ENCODE data around the gene TRUB2. TPM values are rescaled to one million over a fixed set of nuclear protein-coding genes. Genes with fewer than 3 reads are reported as not detected.

Gene TRUB2
- total RNA-seq, 1 experiment from 2014 or later, result 8.4 TPM

DNA sequence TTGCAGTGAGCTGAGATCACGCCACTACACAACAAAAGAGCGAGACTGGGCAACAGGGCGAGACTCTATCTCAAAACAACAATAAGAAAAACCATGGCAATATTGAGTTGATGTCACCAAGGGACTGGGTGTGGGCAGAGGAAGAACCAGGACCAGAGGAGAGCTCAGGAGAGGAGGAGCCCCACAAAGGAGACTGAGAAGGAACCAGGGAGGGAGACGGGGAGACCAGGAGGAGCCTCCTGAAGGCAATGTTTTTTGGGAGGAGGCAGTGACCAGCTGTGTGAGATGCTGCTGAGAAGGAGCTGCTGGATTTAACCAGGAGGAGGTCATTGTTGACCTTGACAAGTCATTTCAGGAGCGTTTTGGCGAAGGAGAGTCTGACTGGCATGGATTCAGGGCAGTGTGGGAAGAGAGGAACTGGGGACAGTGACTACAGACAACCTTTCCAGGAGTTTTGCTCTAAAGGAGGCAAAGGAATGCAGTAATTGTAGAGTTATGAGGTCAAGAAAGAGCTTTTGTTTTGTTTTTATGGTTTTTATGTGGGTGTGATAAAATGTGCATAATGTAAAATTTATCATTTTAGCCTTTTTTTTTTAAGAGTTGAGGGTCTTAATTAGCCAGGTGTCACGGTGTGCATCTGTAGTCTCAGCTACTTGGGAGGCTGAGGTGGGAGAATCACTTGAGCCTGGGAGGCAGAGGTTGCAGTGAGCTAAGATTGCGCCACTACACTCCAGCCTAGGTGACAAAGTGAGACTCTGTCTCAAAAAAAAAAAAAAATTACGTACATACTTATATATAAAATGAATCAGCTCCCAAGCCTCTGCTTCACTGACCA is 17.9 kb downstream of the TRUB2 start:
- Histone ChIP-seq H3K9me3 (replicated peaks) (no peaks in the 10 kb centered on the region), H3K27me3 (replicated peaks) (no peaks in the 10 kb centered on the region), H3K36me3 (peaks cover 11% of the 10 kb centered on the region), H3K4me3 (no peak overlapping the region), H3K27ac (no peak overlapping the region), H3K4me1 (replicated peaks) (peaks cover 26% of the 10 kb centered on the region)
- no peak for DNase-seq (ENCODE audit: low read depth in 1 of 2, low spot score in 2 of 2)

DNA sequence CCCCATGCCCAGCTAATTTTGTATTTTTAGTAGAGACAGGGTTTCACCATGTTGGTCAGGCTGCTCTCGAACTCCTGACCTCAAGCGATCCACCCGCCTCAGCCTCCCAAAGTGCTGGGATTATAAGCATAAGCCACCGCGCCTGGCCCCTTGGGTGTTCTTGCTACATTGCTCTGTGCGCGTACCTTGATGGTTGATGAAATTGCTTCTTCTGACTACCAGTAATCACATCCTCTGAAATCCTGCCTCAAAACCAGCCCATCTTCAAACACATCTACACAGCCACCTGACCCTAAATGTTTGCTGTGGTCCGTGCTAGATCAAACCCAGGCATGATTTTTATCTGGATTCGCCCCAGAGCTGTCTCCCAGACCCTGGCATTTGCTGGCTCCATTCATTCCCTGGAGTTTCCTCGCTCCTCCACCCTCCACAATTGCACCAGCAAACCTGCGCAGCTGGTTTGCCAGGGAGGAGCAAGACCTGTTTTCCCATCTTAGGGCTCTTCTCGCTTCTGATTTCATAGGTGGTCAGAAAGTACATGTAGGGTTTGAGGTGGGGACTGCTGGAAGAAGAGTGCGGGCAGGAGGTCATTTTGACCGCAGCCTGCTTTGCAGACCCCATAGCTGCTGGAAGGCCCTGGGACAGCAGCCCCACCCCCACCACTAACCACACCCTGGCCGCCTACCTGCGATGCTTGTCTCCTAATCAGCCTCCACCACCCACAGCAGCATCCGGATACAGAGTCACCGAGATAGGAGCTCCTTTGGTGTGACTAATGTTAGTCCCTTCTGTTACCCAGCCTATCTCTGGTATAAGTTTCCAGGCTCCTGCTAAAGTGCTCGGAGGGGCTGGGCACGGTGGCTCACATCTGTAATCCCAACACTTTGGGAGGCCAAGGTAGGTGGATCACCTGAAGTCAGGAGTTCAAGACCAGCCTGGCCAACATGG is 23.4 kb downstream of the TRUB2 start:
- Histone ChIP-seq H3K36me3 (no peaks in the 10 kb centered on the region), H3K4me3 (no peak overlapping the region), H3K4me1 (replicated peaks) (peaks cover 10% of the 10 kb centered on the region), H3K9me3 (replicated peaks) (no peaks in the 10 kb centered on the region), H3K27me3 (replicated peaks) (no peaks in the 10 kb centered on the region), H3K27ac (no peak overlapping the region)
- DNase-seq (ENCODE audit: low read depth in 1 of 2, low spot score in 2 of 2), result no peak

DNA sequence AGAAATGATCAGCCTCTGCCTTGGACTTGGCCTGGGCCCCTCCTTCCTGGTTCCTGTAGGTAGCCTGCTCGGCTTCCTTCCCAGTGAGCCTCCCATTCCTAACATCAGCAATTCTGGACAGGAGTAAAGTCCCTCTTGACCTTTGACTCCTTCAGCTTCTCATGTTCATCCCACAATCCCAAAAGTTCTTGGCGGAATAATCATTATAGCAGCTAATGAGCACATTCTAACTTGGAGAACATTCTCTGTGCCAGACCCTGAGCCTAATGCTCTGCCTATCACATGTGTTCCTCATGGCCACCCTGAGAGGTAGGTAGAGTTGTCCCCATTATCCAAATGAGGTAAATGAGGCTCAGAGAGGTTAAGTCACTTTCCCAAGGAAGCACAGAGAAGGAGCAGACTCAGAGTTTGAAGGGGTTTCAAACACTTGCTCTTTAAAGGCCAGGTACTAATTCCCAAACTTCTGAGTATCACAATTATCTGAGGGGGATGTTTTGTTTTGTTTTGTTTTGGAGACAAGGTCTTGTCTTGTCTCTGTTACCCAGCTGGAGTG is 24.9 kb downstream of the TRUB2 start:
- H3K27ac ChIP-seq, result no peak overlapping the region
- no peaks in the 10 kb centered on the region for H3K36me3 ChIP-seq
- no peak for DNase-seq (ENCODE audit: low read depth in 1 of 2, low spot score in 2 of 2)
- no peak overlapping the region for H3K4me3 ChIP-seq
- H3K9me3 ChIP-seq (replicated peaks), result no peaks in the 10 kb centered on the region
- no peaks in the 10 kb centered on the region for H3K27me3 ChIP-seq (replicated peaks)
- H3K4me1 ChIP-seq (replicated peaks), result peaks cover 10% of the 10 kb centered on the region

DNA sequence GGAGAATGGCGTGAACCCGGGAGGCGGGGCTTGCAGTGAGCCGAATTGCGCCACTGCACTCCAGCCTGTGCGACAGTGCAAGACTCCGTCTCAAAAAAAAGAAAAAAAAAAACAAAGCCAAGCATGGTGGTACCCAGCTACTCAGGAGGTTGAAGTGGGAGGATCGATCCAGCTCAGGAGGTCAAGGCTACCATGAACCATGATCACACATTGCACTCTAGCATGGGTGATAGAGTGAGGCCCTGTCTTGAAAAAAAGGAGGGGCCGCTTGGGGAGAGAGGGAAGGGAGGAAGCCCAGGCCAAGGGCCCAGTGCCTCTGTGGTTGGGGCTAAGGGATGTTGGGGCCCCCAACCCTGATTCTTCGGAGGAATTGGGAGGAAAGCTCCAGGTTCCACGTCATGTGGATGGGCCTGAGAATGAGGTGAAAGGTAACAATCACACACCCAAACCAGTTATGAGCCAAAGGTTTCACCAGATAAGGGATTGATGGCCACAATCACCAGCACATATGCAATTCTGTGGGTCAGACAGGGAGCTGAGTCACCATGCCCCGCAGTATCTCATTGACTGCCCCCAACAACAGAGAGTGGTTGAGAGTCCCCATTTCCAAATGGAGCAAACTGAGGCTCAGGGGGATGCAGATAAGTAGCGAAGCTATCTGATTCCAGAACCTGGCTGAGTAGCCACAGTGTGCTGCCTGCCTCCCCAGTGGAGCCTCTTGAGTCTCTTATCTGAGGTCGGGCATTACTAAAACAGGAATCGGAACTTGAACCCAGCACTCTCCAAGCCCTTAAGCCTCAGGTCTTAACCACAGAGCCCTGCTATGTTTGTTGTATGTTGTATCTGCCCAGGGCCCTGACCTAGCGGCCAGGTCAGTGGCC is 25.7 kb downstream of the TRUB2 start:
- peaks cover 10% of the 10 kb centered on the region for H3K4me1 ChIP-seq (replicated peaks)
- no peak for DNase-seq (ENCODE audit: low read depth in 1 of 2, low spot score in 2 of 2)
- no peaks in the 10 kb centered on the region for H3K36me3 ChIP-seq
- H3K27me3 ChIP-seq (replicated peaks), result no peaks in the 10 kb centered on the region
- no peak overlapping the region for H3K27ac ChIP-seq
- H3K9me3 ChIP-seq (replicated peaks), result no peaks in the 10 kb centered on the region
- H3K4me3 ChIP-seq, result no peak overlapping the region

DNA sequence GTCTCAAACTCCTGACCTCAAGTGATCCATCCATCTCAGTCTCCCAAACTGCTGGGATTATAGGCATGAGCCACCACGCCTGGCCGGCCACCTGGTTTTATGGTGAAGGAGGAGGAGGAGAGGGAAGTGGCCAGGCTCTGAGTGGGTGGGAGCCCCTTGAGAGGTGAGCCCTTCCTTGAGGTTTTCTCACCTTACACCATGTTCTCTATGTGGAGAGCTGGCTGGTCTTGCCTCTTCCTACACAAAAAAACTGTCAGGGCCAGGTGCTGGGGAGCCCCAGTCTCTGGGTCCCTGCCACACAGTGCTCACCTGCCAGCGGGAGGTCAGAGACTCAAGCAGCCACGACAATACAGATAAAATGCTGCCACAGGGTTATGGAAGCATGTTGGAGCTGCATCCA is 28.1 kb downstream of the TRUB2 start:
- Histone ChIP-seq H3K4me1 (replicated peaks) (peaks cover 10% of the 10 kb centered on the region), H3K4me3 (no peak overlapping the region), H3K27me3 (replicated peaks) (no peaks in the 10 kb centered on the region), H3K27ac (no peak overlapping the region), H3K36me3 (no peaks in the 10 kb centered on the region), H3K9me3 (replicated peaks) (no peaks in the 10 kb centered on the region)
- DNase-seq (ENCODE audit: low read depth in 1 of 2, low spot score in 2 of 2), result no peak

DNA sequence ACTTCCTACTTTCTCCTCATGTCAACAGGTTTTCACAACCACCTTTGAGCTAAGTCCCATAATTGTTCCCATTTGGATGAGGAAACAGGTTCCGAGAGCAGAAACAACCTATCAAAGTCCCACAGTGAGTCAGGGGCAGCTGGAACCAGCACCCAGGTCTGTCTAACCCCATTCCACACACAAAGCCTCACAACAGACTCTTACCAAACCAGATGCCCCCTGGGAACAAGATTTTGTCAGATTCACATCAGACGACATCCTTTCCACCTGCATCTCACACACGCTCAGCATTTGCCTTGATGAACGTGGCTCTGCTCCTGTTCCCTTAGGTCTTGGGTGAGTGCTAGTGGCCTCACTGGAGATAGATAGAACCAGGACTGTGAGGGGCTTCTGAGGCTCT is 29.2 kb downstream of the TRUB2 start:
- Histone ChIP-seq H3K27me3 (replicated peaks) (no peaks in the 10 kb centered on the region), H3K36me3 (no peaks in the 10 kb centered on the region), H3K4me1 (replicated peaks) (peaks cover 10% of the 10 kb centered on the region), H3K9me3 (replicated peaks) (no peaks in the 10 kb centered on the region), H3K4me3 (no peak overlapping the region), H3K27ac (no peak overlapping the region)
- DNase-seq (ENCODE audit: low read depth in 1 of 2, low spot score in 2 of 2), result no peak

DNA sequence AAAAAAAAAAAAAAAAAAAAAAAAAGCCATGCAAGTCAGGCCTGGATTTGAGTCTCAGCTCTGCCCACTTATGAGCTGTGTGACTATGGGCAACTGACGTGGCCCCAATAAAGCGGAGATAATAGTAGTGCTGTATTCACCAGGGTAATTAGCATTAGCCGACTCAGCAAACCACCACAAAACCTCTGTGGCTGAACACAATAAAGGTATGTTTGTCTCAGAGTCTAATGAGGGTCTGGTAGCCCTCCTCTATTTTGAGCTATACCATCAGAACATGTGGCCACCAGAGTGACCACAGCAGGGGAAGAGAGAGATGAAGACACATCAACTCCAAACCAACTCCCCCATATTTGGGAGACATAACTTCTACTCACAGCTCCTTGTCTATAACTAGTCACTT is 30.2 kb downstream of the TRUB2 start:
- no peaks in the 10 kb centered on the region for H3K36me3 ChIP-seq
- no peaks in the 10 kb centered on the region for H3K9me3 ChIP-seq (replicated peaks)
- no peaks in the 10 kb centered on the region for H3K27me3 ChIP-seq (replicated peaks)
- peaks cover 10% of the 10 kb centered on the region for H3K4me1 ChIP-seq (replicated peaks)
- no peak overlapping the region for H3K4me3 ChIP-seq
- no peak overlapping the region for H3K27ac ChIP-seq
- DNase-seq (ENCODE audit: low read depth in 1 of 2, low spot score in 2 of 2), result no peak

DNA sequence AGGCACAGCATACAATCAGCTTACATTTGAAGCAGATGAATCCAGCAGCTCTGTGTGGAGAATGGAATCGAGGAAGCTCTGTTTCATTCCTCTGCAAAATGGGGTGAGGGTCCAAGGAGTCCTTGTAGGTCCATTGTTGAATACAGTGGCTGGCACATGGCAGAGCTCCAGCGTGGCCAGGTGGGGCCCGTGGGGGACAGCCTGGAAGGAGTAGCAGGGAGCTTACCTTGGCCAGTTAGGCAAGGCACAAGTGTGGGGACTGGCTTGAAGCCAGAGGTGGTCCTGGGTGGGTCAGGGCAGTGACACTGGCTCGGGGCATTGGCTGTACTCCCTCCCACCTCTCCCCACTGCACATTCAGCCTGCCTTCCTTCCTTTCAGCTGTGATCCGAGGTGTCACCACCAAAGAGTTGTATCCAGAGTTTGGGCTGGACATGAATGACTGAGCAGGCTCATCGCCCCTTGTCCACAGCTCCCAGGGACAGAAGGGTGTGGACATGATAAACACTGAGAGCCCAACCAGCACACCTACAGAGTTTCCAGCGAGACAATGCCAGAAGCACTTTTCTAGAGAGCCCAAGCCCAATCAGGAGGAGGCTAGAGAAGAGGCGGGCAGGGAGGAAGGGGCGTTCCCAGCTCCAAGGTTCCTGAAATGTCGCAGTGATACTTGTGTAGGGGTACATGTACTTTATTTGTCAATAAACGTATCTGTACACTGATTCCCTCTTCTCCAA is 33.8 kb downstream of the TRUB2 start:
- H3K27me3 ChIP-seq (replicated peaks), result no peaks in the 10 kb centered on the region
- no peaks in the 10 kb centered on the region for H3K9me3 ChIP-seq (replicated peaks)
- no peak for DNase-seq (ENCODE audit: low read depth in 1 of 2, low spot score in 2 of 2)
- no peaks in the 10 kb centered on the region for H3K36me3 ChIP-seq
- H3K27ac ChIP-seq, result no peak overlapping the region
- H3K4me3 ChIP-seq, result no peak overlapping the region
- no peaks in the 10 kb centered on the region for H3K4me1 ChIP-seq (replicated peaks)

DNA sequence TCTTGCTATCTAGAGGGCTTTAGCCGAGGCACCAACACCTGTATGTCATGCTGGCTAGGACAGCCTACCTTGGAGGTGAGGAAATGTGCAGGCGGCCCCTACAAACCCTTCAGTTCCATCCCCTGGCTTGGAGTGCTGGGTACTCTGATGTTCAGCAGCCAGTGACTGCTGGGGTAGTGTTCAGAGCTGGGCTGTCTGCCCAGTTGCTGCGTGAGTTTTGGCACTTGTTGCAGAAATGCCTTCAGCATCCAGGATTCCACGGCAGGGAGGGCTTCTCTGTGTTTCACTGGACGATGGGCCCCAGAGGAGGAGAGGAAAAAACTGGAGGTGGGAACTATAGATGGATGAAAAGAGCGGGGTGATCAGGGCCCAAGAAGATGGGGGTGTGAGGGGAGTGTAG is 35.8 kb downstream of the TRUB2 start:
- no peak overlapping the region for H3K4me3 ChIP-seq
- no peaks in the 10 kb centered on the region for H3K9me3 ChIP-seq (replicated peaks)
- H3K27me3 ChIP-seq (replicated peaks), result no peaks in the 10 kb centered on the region
- H3K4me1 ChIP-seq (replicated peaks), result no peaks in the 10 kb centered on the region
- DNase-seq (ENCODE audit: low read depth in 1 of 2, low spot score in 2 of 2), result no peak
- no peak overlapping the region for H3K27ac ChIP-seq
- no peaks in the 10 kb centered on the region for H3K36me3 ChIP-seq

DNA sequence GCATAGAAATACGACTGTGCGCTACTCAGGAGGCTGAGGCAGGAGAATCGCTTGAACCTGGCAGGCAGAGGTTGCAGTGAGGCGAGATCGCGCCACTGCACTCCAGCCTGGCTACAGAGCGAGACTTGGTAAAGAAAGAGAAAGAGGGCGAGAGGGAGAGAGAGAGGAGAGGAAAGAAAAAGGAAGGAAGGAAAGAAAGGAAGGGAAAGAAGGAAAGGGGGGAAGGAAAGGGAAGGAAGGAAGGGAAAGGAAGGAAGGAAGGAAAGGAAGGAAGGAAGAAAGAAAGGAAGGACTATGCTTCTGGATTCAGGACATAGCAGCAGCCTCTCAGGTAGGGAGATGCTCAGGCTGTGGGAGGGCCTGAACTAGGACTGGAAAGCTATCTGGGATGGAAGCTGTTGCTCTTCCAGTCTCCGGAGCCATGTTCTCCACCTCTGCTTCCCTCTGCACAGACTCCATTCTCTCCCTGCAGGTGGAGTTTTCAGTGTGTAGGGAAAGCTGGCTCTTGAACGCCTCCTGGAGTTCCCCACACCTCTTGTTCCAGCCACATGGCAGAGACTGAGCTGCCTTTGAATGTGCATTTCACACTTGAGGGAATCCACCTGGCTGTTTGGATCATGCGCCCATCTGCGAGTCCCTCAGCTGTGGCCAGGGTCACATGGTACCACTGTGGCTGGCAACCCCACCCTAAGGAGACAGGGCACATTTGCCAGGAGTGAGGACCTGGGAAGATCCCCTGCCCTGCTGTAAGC is 37.0 kb downstream of the TRUB2 start:
- Histone ChIP-seq H3K9me3 (replicated peaks) (no peaks in the 10 kb centered on the region), H3K27me3 (replicated peaks) (no peaks in the 10 kb centered on the region), H3K4me1 (replicated peaks) (no peaks in the 10 kb centered on the region), H3K27ac (no peak overlapping the region), H3K36me3 (no peaks in the 10 kb centered on the region), H3K4me3 (no peak overlapping the region)
- DNase-seq (ENCODE audit: low read depth in 1 of 2, low spot score in 2 of 2), result no peak

DNA sequence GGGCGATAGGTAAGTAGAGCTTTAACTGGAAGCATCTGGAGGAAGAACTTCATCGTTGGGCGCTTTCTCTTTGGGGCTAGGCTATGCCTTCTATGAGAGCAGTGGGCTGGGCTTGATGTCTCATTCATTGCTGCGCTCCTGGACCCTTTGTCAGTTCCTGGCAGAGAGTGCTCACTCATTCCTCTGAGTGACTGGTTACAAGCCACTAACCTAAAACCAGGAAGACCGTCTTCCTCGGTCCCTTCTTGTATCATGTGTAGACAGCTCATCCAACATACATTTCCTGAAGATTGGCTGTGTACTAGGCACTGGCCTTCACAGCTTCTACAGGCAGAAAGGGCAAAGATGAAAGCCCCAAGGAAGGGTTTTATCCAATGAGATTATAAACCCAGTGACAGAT is 39.7 kb downstream of the TRUB2 start:
- no peaks in the 10 kb centered on the region for H3K4me1 ChIP-seq (replicated peaks)
- H3K4me3 ChIP-seq, result no peak overlapping the region
- no peaks in the 10 kb centered on the region for H3K27me3 ChIP-seq (replicated peaks)
- H3K9me3 ChIP-seq (replicated peaks), result no peaks in the 10 kb centered on the region
- no peak overlapping the region for H3K27ac ChIP-seq
- H3K36me3 ChIP-seq, result no peaks in the 10 kb centered on the region
- no peak for DNase-seq (ENCODE audit: low read depth in 1 of 2, low spot score in 2 of 2)

DNA sequence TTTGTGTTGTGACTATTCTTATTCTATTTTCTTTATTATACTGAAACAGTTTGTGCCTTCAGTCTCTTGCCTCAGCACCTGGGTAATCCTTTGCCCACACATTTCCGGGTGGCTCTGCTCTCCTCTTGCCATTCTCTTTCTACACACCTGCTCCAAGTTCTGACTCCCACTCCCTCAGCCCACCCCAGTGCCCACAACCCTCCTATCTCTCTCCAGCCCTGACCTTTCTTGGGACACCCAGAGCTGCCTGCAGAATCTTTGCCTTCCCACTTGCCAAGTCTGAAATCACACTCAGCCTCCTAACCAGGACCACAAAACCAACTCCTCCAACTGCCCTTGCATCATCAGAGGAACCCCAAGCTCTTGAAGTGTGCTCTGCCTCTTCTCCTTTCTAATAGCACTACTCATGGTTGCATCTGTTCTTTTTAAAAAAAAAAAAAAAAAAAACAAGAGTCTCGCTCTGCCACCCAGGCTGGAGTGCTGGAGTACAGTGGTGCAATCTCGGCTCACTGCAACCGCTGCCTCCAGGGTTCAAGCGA is 42.1 kb downstream of the TRUB2 start:
- Histone ChIP-seq H3K27me3 (replicated peaks) (no peaks in the 10 kb centered on the region), H3K4me1 (replicated peaks) (peaks cover 6% of the 10 kb centered on the region), H3K27ac (no peak overlapping the region), H3K36me3 (no peaks in the 10 kb centered on the region), H3K9me3 (replicated peaks) (no peaks in the 10 kb centered on the region), H3K4me3 (no peak overlapping the region)
- no peak for DNase-seq (ENCODE audit: low read depth in 1 of 2, low spot score in 2 of 2)

All from SJSA1 (cell line).